ENCODE results near the gene ZBTB3.

DNA sequence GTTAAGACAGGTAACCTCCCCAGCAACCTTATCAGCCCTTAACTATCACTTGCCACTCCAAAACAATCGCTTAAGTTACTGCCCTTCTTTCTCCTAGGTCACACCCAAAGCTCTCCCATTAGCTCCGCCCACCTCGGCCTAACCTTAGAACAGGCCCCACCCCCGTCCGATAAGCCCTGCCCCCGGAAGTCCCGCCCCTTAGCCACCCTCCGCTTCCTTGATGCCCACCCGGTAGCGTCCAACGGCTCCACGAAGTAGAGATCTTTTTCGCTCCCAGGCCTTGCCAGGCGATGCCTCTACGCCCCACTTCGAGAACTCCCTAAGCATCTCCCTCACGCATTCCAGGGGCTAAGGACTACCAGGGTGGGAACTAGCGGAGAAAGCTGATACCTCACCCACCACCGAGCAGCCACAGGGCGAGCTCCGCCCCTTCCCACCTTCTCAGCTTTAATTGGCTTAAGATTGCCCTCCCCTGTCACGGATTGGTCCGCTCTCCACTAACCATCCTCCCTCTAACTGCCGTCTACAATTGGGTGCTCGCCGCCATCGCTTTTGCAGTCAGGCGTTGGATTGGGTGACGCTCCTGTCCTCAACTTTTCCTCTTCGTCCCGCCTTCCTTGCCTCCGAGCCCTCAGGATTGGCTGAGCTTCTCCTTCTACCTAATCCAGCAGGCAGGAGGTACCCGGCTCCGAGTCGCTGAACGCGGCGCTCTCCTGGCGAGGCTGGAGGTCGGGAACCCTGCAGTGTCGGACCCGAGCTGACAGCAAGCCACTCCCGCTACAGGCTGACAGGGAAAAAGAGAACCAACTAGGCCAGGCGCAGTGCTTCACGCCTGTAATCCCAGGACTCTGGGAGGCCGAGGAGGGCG lies at the start of gene ZBTB3:
- TF ChIP-seq CTCF (IDR thresholded peaks at IDR 0.05) (no peak), POLR2A (IDR thresholded peaks at IDR 0.05) (peak in 1 of 2 donors; percentile 53)
